Neuronal stem cell (in vitro differentiated cells): ENCODE data around the gene EMC1.

Experiments used
- DNase-seq: peaks from one replicate; pipeline ENCODE4 v3.0.0-alpha.2; 2013; ENCODE audit warnings: low spot score
- H2AFZ ChIP-seq: one replicate; pipeline ENCODE4 v1.6.1; 2013; ENCODE audit warnings: mild to moderate bottlenecking, low read length, inconsistent platforms
- H2AK5ac ChIP-seq: 2 replicates; pipeline ENCODE4 v1.6.1; 2013; ENCODE audit warnings: low read depth, mild to moderate bottlenecking, inconsistent platforms, low read length, moderate library complexity, mixed read lengths
- H2BK120ac ChIP-seq: 2 replicates; pipeline ENCODE4 v1.6.1; 2013; ENCODE audit warnings: low read depth, mild to moderate bottlenecking, inconsistent platforms, low read length, moderate library complexity, mixed read lengths
- H2BK12ac ChIP-seq: one replicate; pipeline ENCODE4 v1.6.1; 2013; ENCODE audit warnings: low read length, inconsistent platforms
- H2BK15ac ChIP-seq: 2 replicates; pipeline ENCODE4 v1.6.1; 2013; ENCODE audit warnings: mild to moderate bottlenecking, low read length, inconsistent platforms, mixed read lengths
- H2BK5ac ChIP-seq: one replicate; pipeline ENCODE4 v1.6.1; 2013; ENCODE audit warnings: inconsistent platforms, mild to moderate bottlenecking, low read length, moderate library complexity
- H3K14ac ChIP-seq: one replicate; pipeline ENCODE4 v1.6.1; 2013; ENCODE audit warnings: low read length, inconsistent platforms
- H3K18ac ChIP-seq: 2 replicates; pipeline ENCODE4 v1.6.1; 2013; ENCODE audit warnings: low read length, inconsistent platforms
- H3K23ac ChIP-seq: 2 replicates; pipeline ENCODE4 v1.6.1; 2013; ENCODE audit warnings: low read depth, mild to moderate bottlenecking, mixed read lengths, low read length, inconsistent platforms; ENCODE audit not compliant: poor library complexity
- H3K27ac ChIP-seq: replicated peaks from 3 replicates; pipeline ENCODE4 v1.5.1; 2013; ENCODE audit warnings: low read length, inconsistent platforms
- H3K27me3 ChIP-seq, 3 experiments: 2 replicates each; pipeline ENCODE4 v1.6.1; 2013; ENCODE audit warnings: low read length in 3 of 3, mild to moderate bottlenecking in 2 of 3, inconsistent platforms in 1 of 3, low read depth in 1 of 3, mixed read lengths in 1 of 3, moderate library complexity in 1 of 3; ENCODE audit not compliant: control insufficient read depth in 3 of 3, insufficient read depth in 3 of 3
- H3K36me3 ChIP-seq, 2 donors: replicated peaks in 1 of 2; 2 replicates each; pipeline ENCODE4 v1.6.1; 2013; ENCODE audit warnings: low read length in 2 of 2; ENCODE audit not compliant: control insufficient read depth in 2 of 2, insufficient read depth in 2 of 2
- H3K4ac ChIP-seq: 2 replicates; pipeline ENCODE4 v1.6.1; 2013; ENCODE audit warnings: inconsistent platforms, mild to moderate bottlenecking, low read length, moderate library complexity
- H3K4me1 ChIP-seq, 2 donors: 1 replicate in 1 of 2; 2 replicates in 1 of 2; pipeline ENCODE4 v1.6.1; 2013; ENCODE audit warnings: low read length in 2 of 2, low read depth in 1 of 2; ENCODE audit not compliant: control insufficient read depth in 2 of 2, insufficient read depth in 1 of 2
- H3K4me2 ChIP-seq: one replicate; pipeline ENCODE4 v1.6.1; 2013; ENCODE audit warnings: mild to moderate bottlenecking, low read length, inconsistent platforms; ENCODE audit not compliant: insufficient read depth, poor library complexity, severe bottlenecking
- H3K4me3 ChIP-seq, 2 donors: 2 replicates each; pipeline ENCODE4 v1.5.1; 2013; ENCODE audit warnings: low read length in 2 of 2, mild to moderate bottlenecking in 2 of 2, inconsistent platforms in 1 of 2, moderate library complexity in 1 of 2
- H3K79me1 ChIP-seq: one replicate; pipeline ENCODE4 v1.6.1; 2013; ENCODE audit warnings: low read depth, mild to moderate bottlenecking, inconsistent platforms, low read length, moderate library complexity
- H3K9ac ChIP-seq: one replicate; pipeline ENCODE4 v1.6.1; 2013; ENCODE audit warnings: mild to moderate bottlenecking, low read depth, low read length, inconsistent platforms; ENCODE audit not compliant: poor library complexity
- H3K9me3 ChIP-seq, 2 donors: replicated peaks in 1 of 2; 2 replicates each; pipeline versions ENCODE3 to v1.6.1; 2013; ENCODE audit warnings: low read length in 2 of 2, mild to moderate bottlenecking in 2 of 2, inconsistent platforms in 1 of 2, low read depth in 1 of 2, mixed read lengths in 1 of 2, moderate library complexity in 1 of 2; ENCODE audit not compliant: control insufficient read depth in 2 of 2, insufficient read depth in 1 of 2
- H4K8ac ChIP-seq: one replicate; pipeline ENCODE4 v1.6.1; 2013; ENCODE audit warnings: low read depth, mild to moderate bottlenecking, inconsistent platforms, low read length, moderate library complexity
- H4K91ac ChIP-seq: one replicate; pipeline ENCODE4 v1.6.1; 2013; ENCODE audit warnings: low read length, low read depth, mild to moderate bottlenecking, inconsistent platforms; ENCODE audit not compliant: poor library complexity
- WGBS, 2 donors: extraction: QIAGEN DNeasy Blood & Tissue Kit; methylation state at CpG; one replicate each; pipeline ENCODE4 v1.1.7; 2013; ENCODE audit warnings: missing lambda C conversion rate in 2 of 2, mixed read lengths in 1 of 2; ENCODE audit not compliant: insufficient read length in 2 of 2, insufficient replicate concordance in 1 of 2; ENCODE audit errors: extremely low coverage in 2 of 2; 5-methylcytosine and 5-hydroxymethylcytosine counted together

Gene EMC1

GRCh38 chr1:19167140-19167539 lies 84.2 kb downstream of the EMC1 start:
- Histone ChIP-seq H3K27ac (no peak overlapping the region), H3K23ac (no peak overlapping the region), H3K4me1 (no peaks in the 10 kb centered on the region), H3K9me3 (no peaks in the 10 kb centered on the region), H2BK120ac (no peak overlapping the region), H4K91ac (no peak overlapping the region), H2AFZ (no peak overlapping the region), H3K4ac (no peak overlapping the region), H2BK5ac (no peak overlapping the region), H3K36me3 (peaks cover 53 to 100% of the 10 kb centered on the region in 2 donors), H2BK15ac (no peak overlapping the region), H2AK5ac (no peak overlapping the region), H3K79me1 (peaks cover 2% of the 10 kb centered on the region), H3K4me3 (no peak overlapping the region), H4K8ac (no peak overlapping the region), H2BK12ac (no peak overlapping the region), H3K18ac (no peak overlapping the region), H3K9ac (no peak overlapping the region), H3K14ac (no peak overlapping the region), H3K27me3 (no peaks in the 10 kb centered on the region), H3K4me2 (no peak overlapping the region)
- DNase-seq: no peak
- WGBS, 2 donors: 100% methylated on average over 1 of the region's 6 CpGs; no CpG with 5 or more reads in 1 of the 2 donors

- no peak overlapping the region for H3K4ac ChIP-seq
- no peak overlapping the region for H3K4me2 ChIP-seq
- H3K23ac ChIP-seq: no peak overlapping the region
- H4K91ac ChIP-seq: no peak overlapping the region
- H3K18ac ChIP-seq: no peak overlapping the region
- H2BK15ac ChIP-seq: no peak overlapping the region
- H2BK120ac ChIP-seq: no peak overlapping the region
- no peak overlapping the region for H3K9ac ChIP-seq
- no peak overlapping the region for H2AFZ ChIP-seq
- H4K8ac ChIP-seq: no peak overlapping the region
- H3K36me3 ChIP-seq: peaks cover 56 to 100% of the 10 kb centered on the region in 2 donors
- no peak overlapping the region for H2BK5ac ChIP-seq
- H3K27me3 ChIP-seq: no peaks in the 10 kb centered on the region
- no peak overlapping the region for H2BK12ac ChIP-seq
- H3K14ac ChIP-seq: no peak overlapping the region
- H2AK5ac ChIP-seq: no peak overlapping the region
- no peaks in the 10 kb centered on the region for H3K9me3 ChIP-seq
- no peaks in the 10 kb centered on the region for H3K4me1 ChIP-seq
- H3K79me1 ChIP-seq: peaks cover 2% of the 10 kb centered on the region
- WGBS, 2 donors: no CpG with 5 or more reads among the region's 3 CpGs
- no peak overlapping the region for H3K27ac ChIP-seq
- DNase-seq: no peak
- no peak overlapping the region for H3K4me3 ChIP-seq
These were observed 85.3 kb downstream of the EMC1 start for GRCh38 chr1:19166066-19166465.
